GM18498 (cell line): Measurements from ENCODE around the gene TMEM217.
"Not testable (repeated sequence)": the region's sequence is repeated elsewhere in the genome, so short reads cannot be mapped to it uniquely, and the experiment has no call there.

ENCODE experiments used
- ATAC-seq: cut with Tn5 transposase; IDR thresholded peaks from one replicate; pipeline ENCODE4 v1.9.1; 2021; ENCODE audit warnings: mild to moderate bottlenecking, moderate library complexity; ENCODE audit not compliant: unreplicated experiment

The TMEM217 gene

DNA sequence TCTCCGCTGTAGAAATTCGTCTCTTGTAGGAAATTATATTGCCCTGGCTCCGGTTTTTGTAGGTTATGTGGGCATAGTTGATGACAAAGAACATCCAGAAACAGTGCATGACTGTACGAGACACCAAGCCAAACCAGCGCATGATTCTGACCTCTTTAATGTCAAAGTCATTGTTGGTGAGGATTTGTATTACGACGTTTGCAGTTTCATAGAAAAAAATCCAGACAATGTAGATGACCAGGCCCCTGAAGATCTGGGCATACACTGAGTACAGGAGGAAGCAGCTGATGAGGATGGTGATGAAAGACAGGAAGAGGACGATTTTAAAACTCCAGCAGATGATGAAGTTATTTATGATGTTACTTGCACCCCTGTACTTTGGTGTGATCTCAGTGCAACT, 39.4 kb downstream of the TMEM217 start:
- ATAC-seq = no peak

DNA sequence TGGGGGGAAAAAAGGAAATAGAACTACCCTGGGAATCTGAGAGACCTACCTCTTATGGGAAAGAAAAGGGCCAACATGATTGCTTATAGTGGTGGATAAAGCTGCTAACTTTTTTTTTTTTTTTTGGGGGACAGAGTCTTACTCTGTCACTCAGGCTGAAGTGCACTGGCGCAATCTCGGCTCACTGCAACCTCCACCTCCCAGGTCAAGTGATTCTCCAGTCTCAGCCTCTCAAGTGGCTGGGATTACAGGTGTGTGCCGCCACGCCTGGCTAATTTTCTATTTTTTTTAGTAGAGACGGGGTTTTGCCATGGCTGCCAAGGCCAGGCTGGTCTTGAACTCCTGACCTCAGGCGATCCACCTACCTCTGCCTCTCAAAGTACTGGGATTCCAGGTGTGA, 39.9 kb downstream of the TMEM217 start:
- ATAC-seq = no peak

- ATAC-seq = no peak
These were observed 45.7 kb downstream of the TMEM217 start for GRCh38 chr6:37212268-37212667.

DNA sequence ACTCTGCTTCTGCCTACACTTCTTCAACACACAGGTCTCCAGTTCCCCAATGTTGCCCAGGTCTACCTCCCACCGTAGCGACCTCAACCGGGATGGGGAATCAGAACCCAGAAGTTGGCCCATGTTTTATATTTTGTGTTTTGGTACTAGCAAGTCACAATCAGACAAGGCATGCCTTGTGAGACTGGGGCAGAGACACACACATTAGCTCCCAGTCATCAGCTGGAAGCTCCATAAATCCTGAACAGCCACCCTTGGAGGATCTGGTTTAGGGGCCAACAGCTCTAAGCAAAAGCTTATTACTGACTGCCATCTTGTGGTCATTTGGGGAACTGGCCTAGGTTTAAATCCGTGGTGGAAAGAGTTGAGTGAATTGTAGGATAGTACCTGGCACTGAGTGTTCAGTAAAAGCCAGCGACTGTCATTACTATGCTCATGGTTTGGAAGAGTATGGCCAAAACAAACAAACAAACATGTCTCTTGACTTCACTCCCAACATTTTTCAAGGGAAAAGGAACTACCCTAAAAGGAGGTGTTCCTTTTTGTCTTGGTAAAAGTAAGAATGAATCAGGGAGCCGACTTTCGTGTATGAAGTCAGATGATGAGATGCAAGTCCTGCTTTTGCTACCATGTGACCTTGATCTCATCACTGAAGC, 47.5 kb downstream of the TMEM217 start:
- no peak for ATAC-seq

DNA sequence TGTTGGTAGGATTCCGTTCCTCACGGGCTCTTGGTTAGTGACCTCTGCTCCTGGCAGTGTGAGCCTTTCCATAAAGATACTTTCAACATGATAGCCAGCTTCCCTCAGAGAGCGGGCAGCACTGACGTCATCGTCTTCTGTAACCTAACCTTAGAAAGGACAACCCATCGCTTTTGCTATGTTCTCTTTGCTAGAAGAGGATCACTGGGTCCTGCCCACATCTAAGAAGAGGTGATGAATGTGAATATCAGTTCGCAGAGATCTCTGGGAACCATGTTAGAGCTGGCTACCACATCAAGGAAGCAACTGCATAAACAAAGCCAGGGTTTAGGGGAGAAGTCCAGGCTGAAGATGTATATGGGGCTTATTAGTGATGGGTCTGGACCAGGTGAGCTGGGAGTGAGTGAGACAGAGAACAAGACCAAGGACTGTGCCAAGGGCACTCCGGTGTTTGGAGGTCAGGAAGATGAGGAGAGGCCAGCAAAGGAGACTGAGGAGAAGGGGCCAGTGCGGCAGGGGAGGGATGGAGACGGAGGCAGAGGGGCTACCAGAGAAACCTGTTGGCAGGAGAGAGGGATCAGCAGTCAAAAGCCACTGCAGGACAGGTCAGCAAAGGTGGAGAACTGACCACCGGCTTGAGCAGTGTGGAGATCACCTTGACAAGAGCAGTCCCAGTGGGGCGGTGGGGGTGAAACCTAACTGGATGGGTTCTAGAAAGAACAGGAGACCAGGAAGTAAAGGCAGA, 48.3 kb downstream of the TMEM217 start:
- ATAC-seq = no peak

DNA sequence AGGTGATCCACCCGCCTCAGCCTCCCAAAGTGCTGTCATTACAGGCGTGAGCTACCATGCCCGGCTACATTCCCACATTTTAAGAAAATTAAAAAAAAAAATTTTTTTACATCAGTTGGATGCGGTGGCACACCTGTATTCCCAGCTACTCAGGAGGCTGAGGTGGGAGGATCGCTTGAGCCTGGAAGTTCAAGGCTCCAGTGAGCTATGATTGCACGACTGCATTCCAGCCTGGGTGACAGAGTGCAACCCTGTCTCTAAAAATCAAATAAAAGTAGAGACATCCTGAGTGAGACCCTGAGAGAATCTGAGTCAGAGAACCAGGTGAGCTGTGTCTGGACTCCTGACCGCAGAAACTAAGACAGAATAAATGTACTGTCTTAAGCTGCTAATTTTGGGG, 49.2 kb downstream of the TMEM217 start:
- ATAC-seq = no peak

DNA sequence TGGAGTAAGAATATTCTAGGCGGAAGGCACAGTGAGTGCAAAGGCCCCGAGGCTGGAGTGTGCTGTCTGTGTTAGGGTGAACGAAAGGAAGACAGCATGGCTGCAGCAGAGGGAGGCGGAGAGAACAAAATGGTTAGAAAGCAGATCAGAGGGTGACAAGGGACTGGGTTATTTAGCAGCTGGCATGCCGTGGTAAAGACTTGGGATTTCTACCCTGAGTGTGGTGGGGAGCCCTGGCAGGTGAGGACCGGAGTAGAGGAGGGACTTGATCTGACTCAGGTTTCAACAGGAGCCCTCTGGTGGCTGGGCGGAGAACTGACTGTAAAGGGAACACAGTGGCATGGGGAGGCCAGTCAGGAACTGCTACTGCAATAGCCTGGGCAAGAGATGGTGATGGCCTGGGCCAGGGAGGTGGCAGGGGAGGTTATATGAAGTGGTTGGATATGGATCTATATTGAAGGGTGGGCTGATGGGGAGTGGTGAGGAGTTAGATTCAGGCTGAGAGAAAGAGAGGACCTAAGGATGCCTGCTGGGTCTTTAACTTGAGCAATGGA, 50.0 kb downstream of the TMEM217 start:
- ATAC-seq = peak; percentile 64

DNA sequence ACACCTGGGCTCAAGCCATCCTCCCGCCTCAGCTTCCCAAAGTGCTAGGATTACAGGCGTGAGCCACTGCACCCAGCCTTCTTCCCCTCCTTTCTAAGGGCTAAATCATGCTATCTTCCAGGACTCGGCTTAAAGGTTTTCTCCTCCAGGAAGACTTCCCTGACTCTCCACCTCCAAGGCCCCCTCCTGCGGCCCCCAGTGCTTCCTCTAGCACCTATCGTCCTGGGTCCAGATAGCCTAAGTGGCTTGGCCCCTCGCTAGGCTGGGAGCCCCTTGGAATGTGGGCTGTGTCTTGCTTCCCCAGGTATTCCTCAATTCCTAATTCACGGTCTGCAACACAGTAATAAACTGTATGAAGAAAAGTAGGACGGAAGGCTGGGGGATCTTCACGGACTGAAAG, 51.3 kb downstream of the TMEM217 start:
- no peak for ATAC-seq

GRCh38 chr6:37205997-37206340, 52.0 kb downstream of the TMEM217 start:
- no peak for ATAC-seq

DNA sequence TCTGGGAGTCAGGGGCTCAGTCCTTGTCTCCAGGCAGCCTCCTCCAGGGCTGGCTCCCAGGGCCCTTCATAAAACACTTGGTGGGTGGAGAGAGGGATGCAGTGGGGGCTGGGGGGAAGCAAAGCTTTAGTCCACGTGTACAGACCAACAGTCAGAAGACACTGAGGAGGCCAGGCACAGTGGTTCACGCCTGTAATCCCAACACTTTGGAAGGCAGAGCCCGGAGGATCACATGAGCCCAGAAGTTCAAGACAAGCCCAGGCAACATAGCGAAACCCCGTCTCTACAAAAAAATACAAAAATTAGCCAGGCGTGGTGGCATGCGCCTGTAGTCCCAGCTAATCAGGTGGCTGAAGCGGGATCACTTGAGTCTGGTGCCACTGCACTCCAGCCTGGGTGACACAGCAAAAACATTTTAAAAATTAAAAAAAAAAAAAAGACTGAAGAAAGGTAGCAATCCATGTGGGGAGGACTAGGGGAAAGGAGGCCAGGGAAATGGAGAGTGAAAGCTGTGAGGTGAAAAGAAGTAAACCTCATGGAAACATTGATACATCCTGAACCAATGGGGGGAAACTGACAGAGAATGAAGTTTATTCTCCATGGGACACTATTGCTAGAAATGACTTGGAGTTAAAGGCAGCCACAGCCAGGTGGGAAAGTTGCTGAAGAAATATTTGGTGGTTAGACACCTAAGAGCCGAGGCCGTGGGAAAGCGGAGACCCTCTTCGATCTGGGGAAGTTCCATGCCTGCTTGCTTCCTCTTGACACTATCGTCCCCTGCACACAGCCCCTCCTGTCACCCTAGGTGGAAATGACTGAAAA, 52.6 kb downstream of the TMEM217 start:
- no peak for ATAC-seq

GRCh38 chr6:37204014-37204751, 53.8 kb downstream of the TMEM217 start:
- no peak for ATAC-seq

GRCh38 chr6:37202788-37203491, 55.0 kb downstream of the TMEM217 start:
- ATAC-seq = no peak

DNA sequence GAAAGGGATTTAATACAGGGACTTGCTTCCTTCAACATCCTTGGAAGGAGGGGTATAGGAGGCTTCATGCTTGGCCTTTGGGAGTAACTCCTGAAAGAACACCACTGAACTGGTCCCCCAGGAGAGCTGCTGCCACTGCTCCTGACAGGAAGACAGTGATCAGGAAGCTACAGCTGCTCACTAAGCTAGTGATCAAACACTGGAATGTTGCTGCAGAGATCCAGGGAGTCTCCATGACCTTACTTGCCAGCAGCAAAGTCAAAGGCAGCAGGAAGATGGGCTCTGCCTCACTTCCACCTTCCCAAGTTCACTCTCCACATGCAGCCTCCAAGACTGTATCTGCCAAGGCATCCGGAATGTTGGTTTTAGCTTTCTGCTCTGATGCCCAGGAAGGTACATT, 56.2 kb downstream of the TMEM217 start:
- ATAC-seq = no peak

DNA sequence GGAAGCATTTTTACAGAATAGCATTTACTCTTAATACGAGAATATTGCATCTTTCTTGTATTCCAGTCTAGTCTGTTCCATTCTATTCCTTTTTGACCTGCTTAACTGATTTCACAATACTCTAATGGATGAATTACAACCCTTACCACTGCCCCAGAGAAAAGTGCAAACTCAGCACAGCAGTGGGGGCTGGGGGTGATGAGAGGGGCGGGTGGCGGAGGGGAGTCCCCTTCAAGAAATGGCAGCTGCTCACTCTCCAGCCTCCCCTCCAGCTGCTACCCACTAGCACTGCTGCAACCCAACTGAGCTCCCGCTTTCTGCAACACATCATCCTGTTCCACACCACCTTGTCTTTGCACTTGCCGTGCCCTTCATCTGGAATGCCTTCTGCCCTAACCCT, 57.9 kb downstream of the TMEM217 start:
- no peak for ATAC-seq

DNA sequence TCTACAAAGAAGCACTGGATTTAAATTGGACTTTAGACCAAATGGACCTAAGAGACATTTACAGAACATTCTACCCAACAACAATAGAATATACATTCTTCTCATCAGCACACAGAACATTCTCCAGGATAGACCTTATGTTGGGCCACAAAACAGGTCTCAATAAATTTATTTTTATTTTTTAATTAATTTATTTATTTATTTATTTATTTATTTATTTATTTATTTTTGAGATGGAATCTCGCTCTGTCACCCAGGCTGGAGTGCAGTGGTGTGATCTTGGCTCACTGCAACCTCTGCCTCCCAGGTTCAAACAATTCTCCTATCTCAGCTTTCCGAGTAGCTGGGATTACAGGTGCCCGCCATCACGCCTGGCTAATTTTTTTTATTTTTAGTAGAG, 61.5 kb downstream of the TMEM217 start:
- ATAC-seq = not testable (repeated sequence)

DNA sequence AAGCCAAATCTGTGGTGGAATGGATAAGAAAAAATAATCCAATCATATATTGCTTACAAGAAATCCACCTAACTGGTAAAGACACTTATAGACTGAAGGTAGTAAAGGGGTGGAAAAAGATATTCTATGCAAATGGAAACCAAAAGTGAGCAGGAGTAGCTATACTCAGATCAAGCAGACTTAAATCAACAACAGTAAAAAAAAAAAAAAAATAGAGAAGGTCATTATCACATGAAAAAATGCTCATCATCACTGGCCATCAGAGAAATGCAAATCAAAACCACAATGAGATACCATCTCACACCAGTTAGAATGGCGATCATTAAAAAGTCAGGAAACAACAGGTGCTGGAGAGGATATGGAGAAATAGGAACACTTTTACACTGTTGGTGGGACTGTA, 63.1 kb downstream of the TMEM217 start:
- ATAC-seq = not testable (repeated sequence)

- no peak for ATAC-seq
These were observed 65.3 kb downstream of the TMEM217 start for GRCh38 chr6:37192666-37193065.

DNA sequence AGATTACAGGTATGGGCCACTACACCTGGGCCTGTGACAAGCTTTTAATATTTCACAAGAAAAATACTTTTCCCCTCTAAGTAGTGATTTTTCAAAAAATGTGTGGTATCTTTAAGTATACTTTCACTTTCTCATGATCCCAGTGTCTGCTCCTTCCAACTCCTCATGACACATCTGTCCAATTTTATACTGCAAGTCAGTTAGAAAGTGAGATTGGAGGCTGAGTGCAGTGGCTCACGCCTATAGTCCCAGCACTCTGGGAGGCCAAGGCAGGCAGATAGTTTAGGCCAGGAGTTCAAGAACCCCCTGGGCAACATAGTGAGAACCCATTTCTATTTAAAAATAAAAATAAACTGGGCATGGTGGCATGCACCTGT, 67.8 kb downstream of the TMEM217 start:
- ATAC-seq = no peak

DNA sequence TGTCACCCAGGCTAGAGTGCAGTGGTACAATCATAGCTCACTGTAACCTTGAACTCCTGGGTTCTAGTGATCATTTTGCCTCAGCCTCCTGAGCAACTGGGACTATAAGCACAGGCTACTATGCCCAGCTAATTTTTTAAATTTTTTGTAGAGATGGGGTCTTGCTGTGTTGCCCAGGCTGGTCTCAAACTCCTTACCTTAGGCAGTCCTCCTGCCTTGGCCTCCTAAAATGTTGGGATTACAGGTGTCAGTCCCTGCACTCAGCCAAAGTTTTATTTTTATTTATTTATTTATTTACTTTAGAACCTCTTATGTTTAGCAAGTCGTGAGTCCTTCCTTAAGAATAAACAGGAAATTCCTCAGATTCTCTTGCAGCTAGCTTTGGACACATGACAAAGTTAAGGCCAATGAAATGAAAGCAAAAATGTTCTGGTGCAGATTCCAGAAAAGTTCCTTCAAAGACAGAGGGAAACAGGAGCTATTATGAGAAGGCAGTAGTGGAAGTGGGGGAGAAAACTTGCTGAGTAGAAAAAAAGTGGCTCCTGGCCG, 68.9 kb downstream of the TMEM217 start:
- no peak for ATAC-seq
